IMR-90 (cell line): Measurements from ENCODE around the gene SAMD5. TPM values are rescaled to one million over a fixed set of nuclear protein-coding genes. Genes with fewer than 3 reads are reported as not detected.

Experiments used
- ATAC-seq: fragments of 200-7000 bp; cut with Tn5 transposase; 2 replicates; pipeline ENCODE4 v1.9.1; 2020; ENCODE audit warnings: low read depth, mild to moderate bottlenecking, moderate library complexity
- BruUV-seq: library from RNA; stranded (reverse); fragments of 400-500 nt; replicated peaks from 2 replicates; lab custom pipeline; 2021; lab: Mats Ljungman, UMichigan
- CTCF ChIA-PET: fragments of 300-600 bp; formaldehyde crosslinking; extraction: SDS; loops from one replicate; lab custom pipeline; 2021; ENCODE audit warnings: antibody characterized with exemption; lab: Yijun Ruan, JAX
- POLR2A ChIA-PET: fragments of 300-600 bp; sonication (Branson Sonifier 250); formaldehyde crosslinking; loops from one replicate; lab custom pipeline; 2022; ENCODE audit warnings: antibody characterized with exemption; ENCODE audit not compliant: unreplicated experiment; lab: Charles Lee
- DNase-seq: peaks from one replicate; pipeline ENCODE4 v3.0.0; 2013
- H2AFZ ChIP-seq: replicated peaks from 2 replicates; pipeline ENCODE3; 2013; ENCODE audit warnings: low read length, mild to moderate bottlenecking; ENCODE audit not compliant: poor library complexity
- H2AK5ac ChIP-seq: 2 replicates; pipeline ENCODE4 v1.6.1; 2013; ENCODE audit warnings: low read depth, low read length, inconsistent platforms
- H2AK9ac ChIP-seq: replicated peaks from 2 replicates; pipeline ENCODE3; 2013; ENCODE audit warnings: mild to moderate bottlenecking, low read depth, low read length, moderate library complexity; ENCODE audit not compliant: poor library complexity
- H2BK120ac ChIP-seq: 2 replicates; pipeline ENCODE4 v1.6.1; 2013; ENCODE audit warnings: low read depth, low read length, inconsistent platforms
- H2BK15ac ChIP-seq: 3 replicates; pipeline ENCODE4 v1.6.1; 2013; ENCODE audit warnings: low read depth, low read length, inconsistent platforms
- H2BK20ac ChIP-seq: 2 replicates; pipeline ENCODE4 v1.6.1; 2013; ENCODE audit warnings: low read depth, mild to moderate bottlenecking, inconsistent platforms, low read length, moderate library complexity
- H2BK5ac ChIP-seq: 2 replicates; pipeline ENCODE4 v1.6.1; 2013; ENCODE audit warnings: mild to moderate bottlenecking, low read depth, low read length, inconsistent platforms; ENCODE audit not compliant: poor library complexity, severe bottlenecking
- H3K14ac ChIP-seq: replicated peaks from 2 replicates; pipeline ENCODE4 v1.6.1; 2013; ENCODE audit warnings: low read depth, low read length, inconsistent platforms
- H3K18ac ChIP-seq: 2 replicates; pipeline ENCODE4 v1.6.1; 2013; ENCODE audit warnings: low read depth, low read length, control low read depth
- H3K23ac ChIP-seq: 2 replicates; pipeline ENCODE4 v1.6.1; 2013; ENCODE audit warnings: low read depth, low read length, inconsistent platforms
- H3K27ac ChIP-seq: 2 replicates; pipeline ENCODE4 v1.5.1; 2013; ENCODE audit warnings: mild to moderate bottlenecking, control low read depth, low read length; ENCODE audit not compliant: insufficient read depth
- H3K27me3 ChIP-seq: 2 replicates; pipeline ENCODE4 v1.6.1; 2013; ENCODE audit warnings: low read length; ENCODE audit not compliant: control insufficient read depth, insufficient read depth
- H3K36me3 ChIP-seq: 2 replicates; pipeline ENCODE4 v1.6.1; 2013; ENCODE audit warnings: low read length, mixed read lengths; ENCODE audit not compliant: control insufficient read depth, insufficient read depth
- H3K4ac ChIP-seq: 2 replicates; pipeline ENCODE4 v1.6.1; 2013; ENCODE audit warnings: low read depth, low read length, inconsistent platforms
- H3K4me1 ChIP-seq: 2 replicates; pipeline ENCODE4 v1.6.1; 2013; ENCODE audit warnings: low read length, mixed read lengths; ENCODE audit not compliant: control insufficient read depth, insufficient read depth
- H3K4me2 ChIP-seq: 2 replicates; pipeline ENCODE4 v1.6.1; 2013; ENCODE audit warnings: low read depth, mild to moderate bottlenecking, control low read depth, low read length, moderate library complexity
- H3K4me3 ChIP-seq: 2 replicates; pipeline ENCODE4 v1.5.1; 2013; ENCODE audit warnings: low read depth, mild to moderate bottlenecking, control low read depth, low read length, moderate library complexity; ENCODE audit not compliant: insufficient read depth
- H3K56ac ChIP-seq: 2 replicates; pipeline ENCODE4 v1.6.1; 2013; ENCODE audit warnings: low read length, inconsistent platforms; ENCODE audit not compliant: insufficient read depth; ENCODE audit errors: extremely low read depth
- H3K79me1 ChIP-seq, 2 experiments: 2 replicates each; pipeline ENCODE4 v1.6.1; 2013; ENCODE audit warnings: low read length in 2 of 2, inconsistent platforms in 1 of 2, low read depth in 1 of 2
- H3K9ac ChIP-seq: 2 replicates; pipeline ENCODE4 v1.6.1; 2013; ENCODE audit warnings: low read depth, low read length, control low read depth
- H3K9me1 ChIP-seq: 2 replicates; pipeline ENCODE4 v1.6.1; 2013; ENCODE audit warnings: low read length, inconsistent platforms; ENCODE audit not compliant: insufficient read depth
- H3K9me3 ChIP-seq: 2 replicates; pipeline ENCODE4 v1.6.1; 2013; ENCODE audit warnings: low read length; ENCODE audit not compliant: control insufficient read depth, insufficient read depth
- H4K20me1 ChIP-seq: 2 replicates; pipeline ENCODE4 v1.6.1; 2013; ENCODE audit warnings: low read length, inconsistent platforms; ENCODE audit not compliant: insufficient read depth
- H4K5ac ChIP-seq: 2 replicates; pipeline ENCODE4 v1.6.1; 2013; ENCODE audit warnings: mild to moderate bottlenecking, low read depth, low read length, control low read depth
- H4K8ac ChIP-seq, 2 experiments: 2 replicates each; pipeline ENCODE4 v1.6.1; 2013; ENCODE audit warnings: low read depth in 2 of 2, low read length in 2 of 2, control low read depth in 1 of 2, inconsistent platforms in 1 of 2
- H4K91ac ChIP-seq: 2 replicates; pipeline ENCODE4 v1.6.1; 2013; ENCODE audit warnings: low read depth, low read length, inconsistent platforms; ENCODE audit not compliant: insufficient read depth
- BHLHE40 ChIP-seq: fragments of 150-350 bp; IDR thresholded peaks from 2 replicates; pipeline ENCODE4 v1.6.1; 2016; ENCODE audit warnings: mild to moderate bottlenecking, low read depth, low read length
- CEBPB ChIP-seq: IDR thresholded peaks from 2 replicates; pipeline ENCODE4 v1.6.1; 2012; ENCODE audit warnings: low read depth, low read length, improper control_type of control experiment
- CHD1 ChIP-seq: IDR thresholded peaks from 2 replicates; pipeline ENCODE4 v1.6.1; 2012; ENCODE audit warnings: low read depth, low read length, improper control_type of control experiment
- FOS ChIP-seq: fragments of 150-350 bp; IDR thresholded peaks from 2 replicates; pipeline ENCODE4 v1.6.1; 2016; ENCODE audit warnings: low read depth, low read length
- MAZ ChIP-seq: IDR thresholded peaks from 2 replicates; pipeline ENCODE4 v1.6.1; 2012; ENCODE audit warnings: low read depth, mild to moderate bottlenecking, low read length, improper control_type of control experiment, moderate library complexity, borderline replicate concordance
- MXI1 ChIP-seq: IDR thresholded peaks from 2 replicates; pipeline ENCODE4 v1.6.1; 2012; ENCODE audit warnings: low read depth, mild to moderate bottlenecking, low read length, moderate library complexity, borderline replicate concordance
- NFE2L2 ChIP-seq: fragments of 150-350 bp; IDR thresholded peaks from 2 replicates; pipeline ENCODE4 v1.6.1; 2016; ENCODE audit warnings: low read depth, mild to moderate bottlenecking, low read length
- POLR2A ChIP-seq: IDR thresholded peaks from 2 replicates; pipeline ENCODE4 v1.6.1; 2012; ENCODE audit warnings: mild to moderate bottlenecking, low read depth, low read length
- RAD21 ChIP-seq: IDR thresholded peaks from 2 replicates; pipeline ENCODE4 v1.6.1; 2012; ENCODE audit warnings: low read length, improper control_type of control experiment
- RCOR1 ChIP-seq: IDR thresholded peaks from 2 replicates; pipeline ENCODE4 v1.6.1; 2012; ENCODE audit warnings: mild to moderate bottlenecking, low read length, improper control_type of control experiment; ENCODE audit not compliant: insufficient replicate concordance
- SMC3 ChIP-seq: fragments of 150-350 bp; IDR thresholded peaks from 2 replicates; pipeline ENCODE4 v1.6.1; 2016; ENCODE audit warnings: low read depth, mild to moderate bottlenecking, antibody characterized with exemption, low read length, moderate library complexity
- WGBS, 2 experiments: methylation state at CpG; one replicate each; pipeline versions ENCODE4 v1.1.5 to v1.1.7; 2013; ENCODE audit warnings: missing lambda C conversion rate in 2 of 2; ENCODE audit not compliant: insufficient read length in 1 of 2; ENCODE audit errors: extremely low coverage in 2 of 2; 5-methylcytosine and 5-hydroxymethylcytosine counted together
- dilution Hi-C: fragments of 300-500 bp; cut with HindIII; formaldehyde crosslinking; loops from one replicate; pipeline ENCODE4 v1.14.3; 2018; ENCODE audit warnings: low sequenced_read_pairs; ENCODE audit not compliant: unreplicated experiment
- in situ Hi-C: fragments of 300-500 bp; cut with MboI; formaldehyde crosslinking; loops from 3 replicates; pipeline ENCODE4 v1.14.3; 2019; ENCODE audit warnings: low sequenced_read_pairs, inconsistent platforms, mixed read lengths
- intact Hi-C: fragments of 100-400 bp; cut with micrococcal nuclease; formaldehyde crosslinking; loops from 2 replicates; pipeline ENCODE4 v1.10.0; 2022
- polyA plus RNA-seq, 3 experiments: library from polyadenylated mRNA; depleted of rRNA; stranded (reverse); fragments of >200 nt; gene quantifications; 2 replicates each; pipeline ENCODE4 v1.2.3, GENCODE V29; 2012; ENCODE audit warnings: low replicate concordance in 1 of 3
- total RNA-seq: library from RNA; depleted of rRNA; stranded (reverse); fragments of >200 nt; gene quantifications from 2 replicates; pipeline ENCODE4 v1.2.3, GENCODE V29; 2012
- TF ChIP-seq, protein P1 (sequence below): conservative IDR thresholded peaks from 2 replicates; pipeline ENCODE4 v1.5.1; 2012; ENCODE audit warnings: mild to moderate bottlenecking, low read depth, low read length, improper control_type of control experiment
- TF ChIP-seq, protein P2 (sequence below): fragments of 150-350 bp; IDR thresholded peaks from 2 replicates; pipeline ENCODE4 v1.6.1; 2016; ENCODE audit warnings: low read depth, mild to moderate bottlenecking, low read length, moderate library complexity, borderline replicate concordance

Gene SAMD5
- total and polyA plus RNA-seq, 2 of the 4 experiments (the other 2 are of a cell fraction), result 1.0 to 1.6 TPM

DNA sequence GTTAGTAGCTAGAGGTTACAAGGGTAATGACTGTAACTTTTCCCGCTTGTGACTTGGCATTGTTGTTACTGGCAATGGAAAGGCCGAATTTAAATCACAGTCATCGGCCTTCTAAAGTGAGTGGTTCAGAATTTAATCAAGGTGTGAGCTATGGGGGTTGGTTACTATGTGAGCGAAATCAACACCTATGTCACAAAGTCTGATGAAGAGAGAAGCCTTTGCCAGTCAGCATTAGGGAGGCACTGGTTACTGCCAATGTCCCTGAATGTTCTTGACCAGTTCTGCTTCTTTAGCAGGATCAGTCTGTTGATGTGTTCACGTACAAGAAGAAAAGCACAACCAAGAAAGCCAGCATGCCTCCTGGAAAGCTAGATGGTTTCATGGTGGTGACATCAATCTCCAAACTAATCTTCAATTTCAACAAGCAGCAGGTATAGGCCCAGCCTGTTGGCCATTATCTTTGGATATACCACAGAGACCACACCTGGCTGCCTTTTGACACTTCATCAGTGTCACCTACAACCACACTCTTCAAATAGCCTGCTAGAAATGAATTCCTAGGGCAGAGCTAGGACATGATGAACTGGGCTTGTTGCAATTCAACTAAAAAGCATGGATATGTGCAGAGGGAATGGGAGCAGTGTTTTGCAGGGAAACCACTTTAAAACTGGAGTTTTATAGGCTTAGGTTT, 17.2 kb downstream of the SAMD5 start:
- Histone ChIP-seq H3K18ac (no peak overlapping the region), H3K23ac (no peak overlapping the region), H3K14ac (no peak overlapping the region), H2AK5ac (no peak overlapping the region), H4K20me1 (no peaks in the 10 kb centered on the region), H3K79me1 (no peaks in the 10 kb centered on the region), H3K9me3 (no peaks in the 10 kb centered on the region), H3K9ac (no peak overlapping the region), H3K9me1 (peaks cover 2% of the 10 kb centered on the region; the same call in 1 of the 2 replicates), H2AK9ac (no peak overlapping the region), H3K56ac (no peak overlapping the region), H2BK120ac (no peak overlapping the region), H3K27ac (no peak overlapping the region), H3K4me3 (no peak overlapping the region), H2BK5ac (no peak overlapping the region), H3K4ac (no peak overlapping the region), H2BK15ac (no peak overlapping the region), H4K91ac (no peak overlapping the region), H3K36me3 (no peaks in the 10 kb centered on the region), H2BK20ac (no peak overlapping the region), H3K27me3 (no peaks in the 10 kb centered on the region), H3K4me2 (no peak overlapping the region), H4K5ac (no peak overlapping the region), H4K8ac (no peak overlapping the region), H3K4me1 (peaks cover 2% of the 10 kb centered on the region; the same call in 1 of the 2 replicates), H2AFZ (no peak overlapping the region)
- no CpG with 5 or more reads among the region's 5 CpGs for whole genome bisulfite sequencing, 2 experiments
- in situ Hi-C loops, result no loop called here
- intact Hi-C loops, result no loop called here
- CTCF ChIA-PET, result no interaction called here
- ATAC-seq, result no peak
- dilution Hi-C loops, result no loop called here
- DNase-seq, result no peak
- POLR2A ChIA-PET, result no interaction called here
- TF ChIP-seq, protein P1, sequence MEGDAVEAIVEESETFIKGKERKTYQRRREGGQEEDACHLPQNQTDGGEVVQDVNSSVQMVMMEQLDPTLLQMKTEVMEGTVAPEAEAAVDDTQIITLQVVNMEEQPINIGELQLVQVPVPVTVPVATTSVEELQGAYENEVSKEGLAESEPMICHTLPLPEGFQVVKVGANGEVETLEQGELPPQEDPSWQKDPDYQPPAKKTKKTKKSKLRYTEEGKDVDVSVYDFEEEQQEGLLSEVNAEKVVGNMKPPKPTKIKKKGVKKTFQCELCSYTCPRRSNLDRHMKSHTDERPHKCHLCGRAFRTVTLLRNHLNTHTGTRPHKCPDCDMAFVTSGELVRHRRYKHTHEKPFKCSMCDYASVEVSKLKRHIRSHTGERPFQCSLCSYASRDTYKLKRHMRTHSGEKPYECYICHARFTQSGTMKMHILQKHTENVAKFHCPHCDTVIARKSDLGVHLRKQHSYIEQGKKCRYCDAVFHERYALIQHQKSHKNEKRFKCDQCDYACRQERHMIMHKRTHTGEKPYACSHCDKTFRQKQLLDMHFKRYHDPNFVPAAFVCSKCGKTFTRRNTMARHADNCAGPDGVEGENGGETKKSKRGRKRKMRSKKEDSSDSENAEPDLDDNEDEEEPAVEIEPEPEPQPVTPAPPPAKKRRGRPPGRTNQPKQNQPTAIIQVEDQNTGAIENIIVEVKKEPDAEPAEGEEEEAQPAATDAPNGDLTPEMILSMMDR, result no peak
- no peak for TF ChIP-seq FOS
- TF ChIP-seq BHLHE40, result no peak
- no peak for TF ChIP-seq MAZ
- TF ChIP-seq NFE2L2, result no peak
- TF ChIP-seq, protein P2, sequence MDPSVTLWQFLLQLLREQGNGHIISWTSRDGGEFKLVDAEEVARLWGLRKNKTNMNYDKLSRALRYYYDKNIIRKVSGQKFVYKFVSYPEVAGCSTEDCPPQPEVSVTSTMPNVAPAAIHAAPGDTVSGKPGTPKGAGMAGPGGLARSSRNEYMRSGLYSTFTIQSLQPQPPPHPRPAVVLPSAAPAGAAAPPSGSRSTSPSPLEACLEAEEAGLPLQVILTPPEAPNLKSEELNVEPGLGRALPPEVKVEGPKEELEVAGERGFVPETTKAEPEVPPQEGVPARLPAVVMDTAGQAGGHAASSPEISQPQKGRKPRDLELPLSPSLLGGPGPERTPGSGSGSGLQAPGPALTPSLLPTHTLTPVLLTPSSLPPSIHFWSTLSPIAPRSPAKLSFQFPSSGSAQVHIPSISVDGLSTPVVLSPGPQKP, result no peak
- TF ChIP-seq RCOR1, result no peak
- no peak for TF ChIP-seq MXI1
- no peak for TF ChIP-seq CHD1
- TF ChIP-seq POLR2A, result no peak
- no peak for TF ChIP-seq CEBPB
- no peak for TF ChIP-seq SMC3
- TF ChIP-seq RAD21, result no peak
- BruUV-seq, result no TSS peak
